GM13977 (cell line): ENCODE results near the gene ADORA3.
"Not testable (repeated sequence)": the region's sequence is repeated elsewhere in the genome, so short reads cannot be mapped to it uniquely, and the experiment has no call there.

ENCODE experiments used
- DNase-seq: peaks from one replicate; pipeline ENCODE4 v3.0.0; 2012; ENCODE audit warnings: low spot score
- CTCF ChIP-seq: IDR thresholded peaks from 2 replicates; pipeline ENCODE4 v1.5.1; 2012; ENCODE audit warnings: mild to moderate bottlenecking, control low read depth; ENCODE audit not compliant: insufficient read depth; ENCODE audit errors: extremely low read depth, missing control alignments
- in situ Hi-C: fragments of 300-500 bp; cut with MboI; formaldehyde crosslinking; loops from one replicate; pipeline ENCODE4 v1.12.0; 2022; ENCODE audit warnings: low sequenced_read_pairs, low pct_unique_long_range_greater_than_20kb, mixed read lengths, inconsistent platforms; ENCODE audit not compliant: unreplicated experiment

The ADORA3 gene

GRCh38 chr1:111503585-111504060, at the start of gene ADORA3, which contains the start of gene TMIGD3:
Gene ADORA3, minus strand, starts transcription at chr1:111503633. Its CDS starts 279 bp downstream, at chr1:111503354.
Gene TMIGD3, minus strand, starts transcription at chr1:111503633. Its CDS starts 279 bp downstream, at chr1:111503354.
- DNase-seq = peak; percentile 25
- no peak for TF ChIP-seq CTCF
- in situ Hi-C loops = no loop called here

GRCh38 chr1:111553196-111553595, 49.8 kb upstream of the ADORA3 start:
- in situ Hi-C loops = no loop called here
- DNase-seq = no peak
- TF ChIP-seq CTCF = no peak

- TF ChIP-seq CTCF = no peak
Measured at GRCh38 chr1:111552587-111552986, 49.2 kb upstream of the ADORA3 start.

GRCh38 chr1:111551623-111552411, 48.4 kb upstream of the ADORA3 start:
- TF ChIP-seq CTCF = no peak
- DNase-seq = no peak
- in situ Hi-C loops = no loop called here

More at GRCh38 chr1:111552587-111552986, 49.2 kb upstream of the ADORA3 start:
- in situ Hi-C loops = no loop called here
- no peak for DNase-seq

GRCh38 chr1:111547786-111548185, 44.4 kb upstream of the ADORA3 start:
- DNase-seq, in situ Hi-C loops: not testable (repeated sequence)

GRCh38 chr1:111542187-111542586, 38.8 kb upstream of the ADORA3 start:
- in situ Hi-C loops = no loop called here
- TF ChIP-seq CTCF = no peak
- DNase-seq = no peak

GRCh38 chr1:111541721-111542120, 38.3 kb upstream of the ADORA3 start:
- no peak for DNase-seq
- in situ Hi-C loops = no loop called here
- TF ChIP-seq CTCF = no peak
